Right forelimb (tissue), 1 donor: ENCODE measurements around the gene MAOB.
"Not testable (repeated sequence)": the region's sequence is repeated elsewhere in the genome, so short reads cannot be mapped to it uniquely, and the experiment has no call there.

ENCODE experiments used
- DNase-seq: peaks from one replicate; pipeline ENCODE4 v3.0.0-alpha.2; 2018

The MAOB gene

DNA sequence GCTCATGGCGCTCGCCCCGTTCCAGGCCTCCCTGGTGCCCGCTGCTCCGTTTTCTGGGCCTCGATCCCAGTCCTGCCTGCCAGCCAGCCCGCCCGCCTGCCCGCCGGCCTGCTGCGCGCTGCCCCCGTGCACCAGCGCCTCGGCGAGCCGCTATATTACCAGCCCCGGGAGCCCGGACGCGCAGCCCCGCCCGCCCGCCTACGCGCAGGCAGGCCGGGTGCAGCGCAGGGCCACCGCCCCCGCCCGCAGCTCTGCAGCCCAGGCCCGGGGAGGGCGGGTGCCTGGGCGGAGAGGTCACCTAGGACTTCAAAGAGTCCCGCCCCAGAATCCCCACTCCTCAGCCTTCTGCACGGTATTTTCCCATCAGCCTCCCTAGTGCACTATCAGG, at the start of gene MAOB:
MAOB (minus strand) TSS at position 157 of the 388 bp plus-strand sequence; CDS start at position 6, 151 bp downstream.
- no peak for DNase-seq

DNA sequence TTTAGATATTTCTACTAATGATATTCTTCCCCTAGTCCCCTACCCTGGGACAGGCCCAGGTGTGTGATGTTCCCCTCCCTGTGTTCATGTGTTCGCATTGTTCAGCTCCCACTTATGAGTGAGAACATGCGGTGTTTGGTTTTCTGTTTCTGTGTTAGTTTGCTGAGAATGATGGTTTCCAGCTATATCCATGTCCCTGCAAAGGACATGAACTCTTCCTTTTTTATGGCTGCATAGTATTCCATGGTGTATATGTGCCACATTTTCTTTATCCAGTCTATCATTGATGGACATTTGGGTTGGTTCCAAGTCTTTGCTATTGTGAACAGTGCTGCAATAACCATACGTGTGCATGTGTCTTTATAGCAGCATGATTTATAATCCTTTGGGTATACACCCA, 39.8 kb upstream of the MAOB start:
- not testable (repeated sequence) for DNase-seq

DNA sequence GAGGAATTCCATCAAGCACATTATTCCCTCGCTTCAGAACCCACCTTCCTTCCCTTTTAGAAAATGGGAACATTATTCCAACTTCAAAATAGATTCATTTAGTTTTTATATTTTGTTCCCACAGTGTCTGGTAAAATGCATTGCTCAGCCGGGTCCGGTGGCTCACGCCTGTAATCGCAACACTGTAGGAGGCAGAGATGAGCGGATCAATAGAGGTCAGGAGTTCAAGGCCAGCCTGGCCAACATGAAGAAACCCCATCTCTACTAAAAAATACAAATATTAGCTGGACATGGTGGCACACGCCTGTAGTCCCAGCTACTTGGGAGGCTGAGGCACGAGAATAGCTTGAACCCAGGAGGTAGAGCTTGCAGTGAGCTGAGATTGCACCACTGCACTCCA, 28.5 kb upstream of the MAOB start:
- DNase-seq: not testable (repeated sequence)

DNA sequence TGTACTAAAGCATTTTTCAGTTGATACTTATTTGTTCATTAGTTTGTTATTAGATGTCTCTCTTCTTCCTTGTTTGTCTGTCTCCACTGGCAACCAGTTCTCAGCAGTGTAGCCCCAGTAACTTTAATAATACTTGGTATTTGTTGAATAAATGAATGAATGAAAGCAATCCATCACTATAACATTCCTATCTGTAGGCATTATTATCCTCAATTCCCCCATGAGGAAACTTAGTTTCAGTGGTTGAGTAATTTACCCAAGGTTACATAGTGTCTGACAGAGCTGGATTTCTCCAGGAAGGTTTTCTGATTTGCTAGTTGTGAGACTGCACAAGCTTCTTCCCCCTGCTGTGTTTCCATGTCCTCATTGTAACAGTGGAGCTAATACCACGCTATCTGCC, 27.8 kb upstream of the MAOB start:
- DNase-seq: no peak

DNA sequence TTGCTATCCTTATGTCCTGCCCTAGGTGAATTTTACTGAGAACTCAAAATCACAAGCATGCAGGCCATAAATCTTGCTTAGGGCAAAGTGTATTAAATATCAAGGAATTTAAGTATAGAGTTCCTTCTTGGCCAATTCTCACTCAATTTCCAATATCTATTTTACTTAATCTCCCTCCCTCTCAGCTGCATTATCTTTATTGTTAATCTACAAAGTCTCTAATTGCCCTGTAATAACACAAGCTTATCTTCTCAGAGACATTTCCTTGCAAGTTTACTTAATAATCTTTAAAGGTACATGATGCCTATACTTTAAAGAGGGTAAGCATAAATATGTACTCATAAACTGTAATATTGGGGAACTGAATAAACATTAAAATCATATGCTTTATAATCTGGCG, 26.9 kb upstream of the MAOB start:
- no peak for DNase-seq

DNA sequence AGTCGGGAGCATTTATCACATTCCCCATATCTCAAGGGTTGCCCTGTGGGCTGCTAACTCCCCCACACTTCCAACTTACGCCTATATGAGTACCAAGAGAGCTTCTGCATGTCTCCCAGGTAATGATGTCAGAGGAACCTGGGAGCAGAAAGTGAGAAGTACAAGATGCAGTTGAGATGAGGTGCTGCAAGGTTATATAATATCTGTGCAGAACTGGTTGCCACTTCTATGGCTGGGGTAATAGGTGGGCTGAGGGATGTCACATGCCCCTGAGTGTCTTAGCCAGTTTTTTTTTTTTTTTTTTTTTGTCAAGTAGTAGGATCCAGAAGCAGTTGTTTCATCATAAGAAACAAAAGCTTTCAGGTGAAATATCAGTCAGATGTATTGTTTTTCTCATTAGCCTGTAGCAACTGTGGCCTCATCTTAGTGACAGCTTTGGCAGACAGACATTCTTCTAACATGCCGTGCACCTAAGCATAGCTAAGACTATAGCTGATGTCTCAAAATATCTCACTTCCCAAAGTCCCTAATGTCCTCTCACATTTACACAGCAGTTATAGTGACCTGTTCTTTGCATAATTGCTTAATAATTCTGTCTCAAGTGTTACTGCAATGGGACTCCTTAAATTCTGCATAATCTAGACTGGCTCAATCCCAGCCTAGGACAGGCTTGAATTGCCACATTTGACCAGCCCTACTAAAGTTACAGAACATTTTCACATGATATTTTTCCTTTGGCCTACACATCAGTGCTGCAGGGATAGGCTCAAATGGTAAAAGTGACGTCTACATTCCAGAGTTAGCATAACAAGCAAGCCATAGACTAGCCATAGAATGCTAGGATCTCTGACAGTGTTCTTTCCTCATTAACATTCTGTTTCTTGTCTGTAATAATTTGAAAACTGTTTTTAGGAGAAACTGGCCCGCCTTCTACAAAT, 17.9 kb upstream of the MAOB start:
- DNase-seq: no peak

DNA sequence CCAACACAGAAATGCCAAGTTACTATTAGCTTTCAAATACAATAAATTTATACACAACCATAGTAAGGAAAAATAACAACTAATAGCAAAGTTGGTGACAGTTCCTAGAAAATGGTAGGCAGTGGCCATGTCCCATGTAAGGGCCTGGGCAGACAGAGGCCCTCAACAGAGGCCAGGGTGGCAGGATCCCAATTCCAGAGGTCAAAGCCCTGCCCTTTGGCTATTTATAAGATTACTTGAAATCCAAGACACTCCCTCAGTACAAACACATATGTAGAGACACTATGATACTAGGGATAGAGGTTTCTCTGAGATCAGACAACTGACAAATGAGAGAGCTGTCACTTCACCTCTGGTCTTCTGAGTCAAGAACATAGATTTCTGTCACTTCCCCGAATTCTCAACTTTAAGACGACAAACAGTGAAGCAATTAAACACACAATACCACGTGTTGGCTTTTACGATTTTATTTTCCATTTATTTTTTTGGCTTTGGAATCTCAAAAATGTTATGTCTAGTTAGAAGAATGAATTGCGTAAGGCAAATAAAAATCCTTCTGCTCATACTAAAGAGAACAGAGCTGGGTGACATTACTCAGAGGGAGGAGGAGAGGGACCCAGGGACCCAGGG, 16.3 kb upstream of the MAOB start:
- no peak for DNase-seq

DNA sequence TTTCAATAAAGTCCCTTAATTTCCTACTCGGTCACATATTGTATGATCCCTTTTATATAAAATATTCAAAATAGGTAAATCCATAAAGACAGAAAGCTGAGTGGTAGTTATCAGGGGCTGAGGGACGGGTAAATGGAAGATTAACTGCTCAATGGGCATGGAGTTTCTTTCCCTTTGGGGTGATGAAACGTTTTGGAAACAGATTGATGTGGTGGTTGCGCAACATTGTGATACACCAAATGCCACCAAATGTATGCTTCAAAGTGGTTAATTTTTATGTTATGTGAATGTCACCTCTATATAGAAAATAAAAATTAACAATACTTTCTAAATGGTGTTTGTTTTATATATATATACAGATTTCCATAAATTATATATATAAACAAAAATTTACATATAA, 15.0 kb upstream of the MAOB start:
- DNase-seq: no peak

DNA sequence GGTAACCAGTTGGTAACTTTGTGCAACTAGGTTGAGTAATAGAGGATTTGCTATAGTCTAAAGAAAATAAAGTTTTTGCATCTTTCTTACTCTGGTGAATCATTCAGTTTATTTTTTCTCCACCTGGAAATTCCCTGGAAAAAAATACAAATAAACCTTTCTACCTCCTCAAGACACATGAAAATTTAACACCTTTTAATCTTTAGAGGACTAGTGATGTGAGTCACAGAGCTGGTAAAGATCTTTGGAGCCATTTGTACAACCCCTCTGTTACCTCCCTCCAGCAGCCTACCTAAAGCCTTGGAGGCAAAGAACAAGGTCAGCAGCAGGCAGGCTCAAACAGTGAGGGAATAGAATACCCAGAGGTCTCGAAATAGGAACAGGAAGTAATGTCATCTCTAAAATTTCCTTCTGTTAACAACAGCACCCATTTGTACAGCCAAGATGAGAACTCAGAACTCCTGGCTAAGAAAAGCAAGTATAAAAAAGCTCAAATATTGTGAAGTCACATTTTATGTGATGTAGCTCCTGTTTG, 10.2 kb upstream of the MAOB start:
- no peak for DNase-seq

DNA sequence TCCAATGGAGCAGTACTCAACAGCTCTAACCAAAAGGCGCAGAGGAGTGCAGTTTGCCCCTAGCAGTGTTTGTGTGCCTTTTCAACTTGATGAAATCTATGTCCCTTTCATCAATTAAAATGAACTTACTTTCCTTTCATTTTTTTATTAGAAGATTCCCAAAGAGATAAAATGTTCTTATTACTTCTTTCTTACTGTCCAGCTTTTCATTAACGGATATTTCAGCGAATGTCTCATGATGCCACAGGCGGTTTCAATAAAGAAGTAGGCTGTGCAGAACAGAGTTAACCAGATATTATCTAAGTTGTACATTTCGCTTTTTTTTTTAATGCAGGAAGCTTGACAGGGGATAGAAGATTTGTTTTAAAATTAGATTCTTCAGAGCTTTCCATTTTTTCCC, 3.4 kb upstream of the MAOB start:
- no peak for DNase-seq

DNA sequence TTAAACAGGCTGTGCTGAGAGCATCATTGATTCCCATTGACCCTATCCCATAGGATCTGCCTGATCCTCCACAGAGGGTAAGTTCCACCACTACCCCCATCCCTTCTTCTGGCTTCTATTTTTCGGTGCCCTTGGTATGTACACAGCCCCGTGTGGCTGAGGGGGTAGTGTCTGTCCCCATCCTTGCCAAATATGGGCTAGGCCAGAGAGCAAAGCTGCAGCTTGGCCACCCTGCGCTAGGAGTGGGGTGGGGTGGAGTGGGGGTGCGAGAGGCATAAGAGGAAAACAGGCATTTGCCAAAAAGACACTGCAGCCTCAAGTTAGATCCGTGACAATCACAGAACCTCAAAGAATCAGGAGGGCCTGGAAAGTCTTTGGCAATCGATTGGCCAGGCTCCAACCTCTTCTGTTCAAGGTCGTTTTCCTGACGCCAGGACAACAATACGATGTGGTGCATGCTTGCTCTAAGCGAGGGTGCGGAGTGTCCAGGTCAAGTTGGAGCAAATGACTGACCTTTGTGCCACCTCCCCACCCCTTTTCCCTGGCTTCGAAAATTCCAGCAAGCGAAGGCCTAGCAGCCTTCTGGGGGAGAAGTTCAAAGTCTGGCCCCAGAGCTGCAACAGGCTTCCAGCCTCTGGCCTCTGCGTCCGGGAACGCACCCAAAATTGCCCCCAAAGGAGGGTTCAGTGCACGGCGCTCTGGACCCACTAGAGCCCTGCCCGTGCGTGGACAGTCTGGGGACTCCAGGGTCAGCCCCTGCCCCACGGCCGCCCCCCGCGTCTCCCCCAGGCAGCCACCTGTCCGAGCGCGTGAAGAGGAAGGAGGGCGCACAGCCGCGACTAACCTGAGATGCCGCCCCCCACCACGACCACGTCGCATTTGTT, 598 bp downstream of the MAOB start:
- no peak for DNase-seq

DNA sequence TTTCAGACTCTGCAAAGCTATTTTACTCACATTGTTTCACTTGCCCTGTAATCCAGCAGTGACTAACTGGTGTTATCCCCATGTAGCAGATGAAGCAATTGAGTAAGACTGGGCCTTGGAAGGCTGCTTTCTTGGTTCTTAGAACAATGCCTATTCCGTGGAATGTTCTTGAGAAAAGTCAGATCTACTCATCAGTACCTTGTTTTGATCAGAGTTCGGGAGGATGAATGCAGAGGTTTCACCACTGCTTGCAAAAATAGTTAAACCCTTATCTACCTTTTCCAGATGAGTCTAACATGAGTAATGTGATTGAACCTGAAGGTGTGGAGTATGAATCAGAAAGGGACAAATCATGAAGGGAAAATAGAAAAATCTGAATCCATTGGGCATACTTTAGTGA, 1.8 kb downstream of the MAOB start:
- DNase-seq: no peak

DNA sequence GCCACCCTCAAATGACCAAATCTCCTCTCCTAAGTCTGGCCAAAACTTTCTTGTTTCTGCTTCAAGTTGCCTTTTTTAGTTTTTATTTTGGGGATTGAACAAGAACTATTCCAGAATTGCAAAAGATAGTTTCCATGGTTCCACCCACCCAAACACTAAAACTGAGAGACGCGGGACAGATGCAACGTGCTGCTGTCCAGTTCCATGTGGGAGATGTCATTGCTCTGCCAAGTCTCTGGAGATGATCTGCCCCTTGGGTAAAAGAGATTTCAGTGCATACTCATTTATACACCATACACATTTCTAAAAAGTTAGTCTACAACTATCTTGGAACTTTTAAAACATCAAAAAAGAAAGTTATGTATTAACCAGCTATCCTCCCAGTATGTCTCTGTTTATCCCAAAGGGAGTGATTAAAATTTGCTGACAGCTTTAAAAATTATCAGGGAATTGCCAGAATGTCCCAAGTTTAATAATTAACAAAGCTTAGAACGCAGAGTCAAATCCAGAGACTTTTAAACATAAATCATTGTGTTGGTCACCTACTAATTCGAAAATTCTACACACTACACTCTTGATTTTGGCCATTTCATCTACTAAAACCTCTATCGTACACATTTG, 3.2 kb downstream of the MAOB start:
- no peak for DNase-seq

DNA sequence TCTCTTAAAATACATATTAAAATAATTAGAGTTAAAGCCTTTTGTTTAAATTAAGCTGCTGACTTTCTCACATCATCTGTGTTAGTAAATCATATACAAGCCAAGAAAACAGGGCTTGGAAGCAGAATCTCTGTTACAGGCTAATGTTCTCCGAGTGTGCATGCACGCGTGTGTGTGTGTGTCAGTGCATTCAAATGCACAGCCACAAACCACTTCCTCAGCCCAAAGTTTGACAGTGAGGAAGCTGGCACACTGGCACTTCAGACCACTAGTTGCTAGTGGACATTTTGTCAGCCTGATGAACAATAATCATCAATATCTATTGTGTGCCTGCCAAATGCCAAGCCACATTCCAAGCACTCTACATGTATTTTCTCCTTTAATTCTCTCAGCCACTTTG, 5.6 kb downstream of the MAOB start:
- no peak for DNase-seq

DNA sequence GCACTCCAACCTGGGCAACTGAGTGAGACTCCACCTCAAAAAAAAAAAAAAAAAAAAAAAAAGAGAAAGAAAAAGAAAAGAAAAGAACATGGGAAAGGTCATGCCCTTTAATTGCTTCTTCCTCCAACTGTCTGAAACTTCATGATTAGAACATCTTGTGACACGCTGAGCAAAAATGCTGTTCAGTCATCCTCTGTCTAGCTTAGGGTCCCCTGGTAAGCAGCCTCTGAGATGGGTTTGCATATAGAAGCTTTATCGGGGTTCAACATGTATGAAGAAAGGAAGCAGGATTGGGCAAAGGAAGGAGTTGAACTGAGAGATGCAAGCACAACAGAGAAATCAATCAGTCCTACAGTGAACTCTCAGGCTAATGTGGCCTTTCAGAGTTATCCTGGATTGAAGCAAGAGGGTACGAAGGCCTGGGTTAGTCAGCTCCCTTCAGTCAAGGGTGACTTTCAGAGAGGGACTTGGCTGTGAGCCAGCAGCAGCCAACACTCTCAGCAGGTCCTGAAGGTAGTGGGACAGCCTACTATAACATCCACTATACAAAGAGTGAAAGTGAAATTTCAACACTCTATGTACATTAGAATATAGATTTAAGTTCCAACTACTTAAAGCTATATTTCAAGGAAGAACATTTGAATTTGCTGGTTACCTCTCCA, 11.4 kb downstream of the MAOB start:
- DNase-seq: no peak

DNA sequence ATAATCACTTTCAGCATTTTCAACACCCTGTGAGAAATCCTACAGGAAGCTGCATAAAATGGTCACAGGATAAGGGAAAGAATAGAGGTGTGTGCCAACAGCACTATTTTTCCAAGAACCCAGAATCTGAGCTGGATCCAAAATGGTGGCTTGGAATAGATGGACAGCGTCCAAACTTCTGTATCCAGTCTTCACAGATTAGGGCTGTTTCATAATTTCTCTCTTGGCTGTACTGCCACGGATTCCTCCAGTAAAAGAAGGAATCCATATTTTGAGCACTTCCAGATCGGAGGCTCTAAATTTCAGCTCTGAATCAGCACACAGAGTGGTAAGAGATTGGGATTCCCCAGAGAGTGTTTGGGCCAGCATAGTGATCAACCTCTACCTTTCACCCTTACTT, 12.2 kb downstream of the MAOB start:
- no peak for DNase-seq

DNA sequence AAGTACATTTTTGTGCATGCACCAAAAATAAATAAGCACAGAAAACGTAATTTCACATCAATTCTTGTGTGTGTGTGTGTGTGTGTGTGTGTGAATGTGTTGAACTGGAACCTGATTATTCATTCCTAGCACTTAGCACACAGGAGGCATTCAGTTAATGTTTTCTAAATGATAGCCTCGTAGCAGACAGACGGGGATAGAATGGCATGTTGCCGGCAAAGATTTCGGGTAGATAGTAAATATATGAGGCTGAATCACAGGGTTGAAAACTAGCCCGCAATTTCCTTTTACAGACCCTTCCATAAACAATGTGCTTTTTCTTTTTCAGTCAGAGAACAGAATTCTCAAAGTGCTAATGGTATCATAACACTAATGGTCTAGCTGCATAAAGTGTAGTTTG, 13.5 kb downstream of the MAOB start:
- DNase-seq: no peak

DNA sequence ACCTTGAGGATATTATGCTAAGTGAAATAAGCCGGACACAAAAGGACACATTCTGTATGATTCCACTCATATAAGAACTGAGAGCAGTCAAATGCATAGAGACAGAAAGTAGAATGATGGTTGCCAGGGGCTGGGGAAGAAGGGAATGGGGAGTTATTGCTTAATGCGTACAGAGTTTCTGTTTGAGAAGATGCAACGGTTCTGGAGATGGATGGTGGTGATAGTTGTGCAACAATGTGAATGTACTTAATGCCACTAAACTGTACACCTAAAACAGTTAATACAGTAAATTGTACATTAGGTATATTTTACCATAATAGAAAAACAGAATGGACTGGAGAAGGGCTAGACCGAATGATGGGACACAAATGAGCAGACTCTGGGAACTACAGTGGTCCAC, 15.8 kb downstream of the MAOB start:
- no peak for DNase-seq

DNA sequence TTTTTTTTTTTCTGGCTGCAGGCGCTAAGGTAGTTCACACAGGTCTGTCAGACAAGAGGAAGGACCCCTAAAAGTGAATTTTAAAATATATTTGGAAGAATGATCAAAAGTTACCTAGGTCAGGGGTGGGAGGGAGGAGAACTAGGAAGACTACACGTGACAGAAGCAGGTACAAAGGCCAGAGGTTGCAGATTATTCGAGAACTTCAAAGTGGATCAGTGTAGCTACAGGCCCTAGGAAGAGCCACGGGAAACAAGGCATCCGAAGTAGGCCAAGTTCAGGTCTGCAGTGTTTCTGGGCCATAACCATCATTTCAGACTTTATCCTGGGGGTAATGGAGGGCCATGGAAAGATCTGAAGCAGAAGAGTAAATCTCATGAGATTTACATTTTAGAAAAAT, 16.5 kb downstream of the MAOB start:
- DNase-seq: no peak

DNA sequence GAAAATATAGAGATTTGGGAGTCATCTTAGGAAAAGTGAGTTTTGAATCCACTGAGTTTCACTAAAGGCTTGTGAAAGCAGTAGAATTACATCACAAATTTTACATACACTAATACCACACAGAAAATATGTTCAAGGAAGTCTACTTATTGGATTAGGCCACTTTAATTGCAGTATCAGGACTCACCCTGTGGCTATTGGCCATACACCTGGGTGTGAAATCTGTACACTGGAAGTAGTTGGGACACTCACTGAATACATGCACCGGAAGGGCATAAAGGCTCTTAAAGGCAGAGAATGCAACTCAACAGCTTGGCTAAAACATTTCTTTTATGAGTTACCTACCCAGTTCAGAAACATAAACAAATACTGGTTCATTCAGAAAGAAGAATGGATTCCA, 19.8 kb downstream of the MAOB start:
- DNase-seq: no peak

DNA sequence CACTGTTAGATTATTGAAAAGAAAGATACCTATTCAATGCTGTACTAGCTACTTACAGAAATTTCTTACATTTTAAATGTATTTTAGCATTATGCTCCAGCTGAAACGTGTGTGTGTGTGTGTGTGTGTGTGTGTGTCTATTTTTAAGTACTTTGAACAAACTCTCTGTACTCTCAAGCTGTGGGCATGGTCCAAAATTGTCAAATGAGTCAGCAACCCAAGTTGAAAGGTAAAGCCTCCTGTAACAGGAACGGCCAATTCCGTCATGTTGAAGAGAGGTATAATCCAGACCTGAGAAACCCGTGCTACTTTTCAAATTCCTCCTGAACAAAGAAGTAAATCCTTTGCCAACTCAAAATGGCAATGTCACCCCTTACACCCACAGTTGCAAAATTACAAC, 20.5 kb downstream of the MAOB start:
- DNase-seq: no peak
